Heart right ventricle (tissue), 16 donors: ENCODE measurements around the gene AMZ1. TPM values are rescaled to one million over a fixed set of nuclear protein-coding genes. Genes with fewer than 3 reads are reported as not detected.

Experiments
- ATAC-seq, 8 donors: fragments of 200-7000 bp; cut with Tn5 transposase; one replicate each; pipeline ENCODE4 v1.9.1; 2020; ENCODE audit warnings: mild to moderate bottlenecking in 8 of 8, moderate library complexity in 8 of 8, moderate number of reproducible peaks in 1 of 8
- DNase-seq, 2 donors: peaks; one replicate each; pipeline ENCODE4 v3.0.0-alpha.2; 2020
- H3K27ac ChIP-seq, 10 donors: fragments of 200-600 bp; sonication (generic) in 2 of 10; one replicate each; pipeline versions ENCODE4 v1.5.0 to v1.8.0; 2020 to 2022; ENCODE audit warnings: mild to moderate bottlenecking in 3 of 10
- H3K27me3 ChIP-seq, 7 donors: fragments of 200-600 bp; one replicate each; pipeline ENCODE4 v1.8.0; 2021 to 2022; ENCODE audit warnings: mild to moderate bottlenecking in 2 of 7
- H3K36me3 ChIP-seq, 9 donors: fragments of 200-600 bp; sonication (generic) in 1 of 9; one replicate each; pipeline versions ENCODE4 v1.5.0 to v1.8.0; 2020 to 2022; ENCODE audit warnings: mild to moderate bottlenecking in 2 of 9
- H3K4me1 ChIP-seq, 9 donors: fragments of 200-600 bp; sonication (generic) in 1 of 9; one replicate each; pipeline versions ENCODE4 v1.5.0 to v1.8.0; 2020 to 2022; ENCODE audit warnings: mild to moderate bottlenecking in 4 of 9
- H3K4me3 ChIP-seq, 10 donors: fragments of 200-600 bp; sonication (generic) in 2 of 10; one replicate each; pipeline versions ENCODE4 v1.5.0 to v1.8.0; 2020 to 2022; ENCODE audit warnings: mild to moderate bottlenecking in 7 of 10, moderate library complexity in 2 of 10
- H3K9me3 ChIP-seq, 11 donors: fragments of 200-600 bp in 10 of 11; sonication (generic) in 2 of 11; one replicate each; pipeline versions ENCODE4 v1.5.0 to v1.8.0; 2013 to 2022; ENCODE audit warnings: mild to moderate bottlenecking in 2 of 11, control low read depth in 1 of 11, moderate library complexity in 1 of 11
- WGBS, 2 donors: extraction: QIAGEN DNeasy Blood & Tissue Kit; methylation state at CpG; one replicate each; pipeline ENCODE4 v1.1.7; 2013; ENCODE audit warnings: inconsistent platforms in 1 of 2; 5-methylcytosine and 5-hydroxymethylcytosine counted together
- intact Hi-C, 10 donors: fragments of 100-400 bp; cut with DNase I; formaldehyde crosslinking; loops; one replicate each; pipeline versions ENCODE4 v1.11.1 to v1.14.2; 2022
- polyA plus RNA-seq, 2 donors: library from polyadenylated mRNA; stranded (reverse); fragments of 200-250 nt; gene quantifications; one replicate each; pipeline ENCODE4 v1.2.3, GENCODE V29; 2013
- total RNA-seq, 10 donors: library from RNA; stranded (reverse); fragmentation: NEBNext Ultra II Directional in 3 of 10; extraction: Animal tissue kit (Norgen Biotek cat#: 25700) in 3 of 10; gene quantifications; one replicate each; pipeline versions ENCODE4 v1.2.1 to v1.2.4, GENCODE V29; 2021 to 2023
- TF ChIP-seq, protein P1 (sequence below), 9 donors: fragments of 200-600 bp; sonication (generic) in 2 of 9; IDR thresholded peaks; one replicate each; pipeline versions ENCODE4 v1.5.0 to v1.8.0; 2021 to 2022; ENCODE audit warnings: antibody characterized with exemption in 9 of 9, mild to moderate bottlenecking in 5 of 9, moderate library complexity in 1 of 9
- donor health status: Arrhythmogenic right ventricular cardiomyopathy.
- donor health status: ischemic (EF 13 %, LVEDD 7.1; RV severe dilation, severe dysfunction).
- donor health status: healthy with polysubstance abuse.
- donor health status: DM: no; HTN: yes; CAD: no.
- donor health status: DM: no; HTN: no; CAD: no.
- donor health status: ischemic (EF 25% LVEDD 6.9; RV normal size, moderate dysfunction).
- donor health status: ischemic (EF 25% LVEDD 5.7; RV mildly dilated, moderate dysfunction).
- donor health status: healthy.
- donor health status: DM: yes; HTN: yes; CAD: no.
- donor health status: Ischemic cardiomyopathy.
- donor health status: ischemic (EF 35%, LVEDD 5.7; RV mildly dilated, moderate dysfunction).
- donor health status: nonischemic (EF 11% LVEDD 7.7; RV severe dilation, severe dysfunction).
- donor health status: DM: yes; HTN: yes; CAD: no.
- donor health status: PGD.
- donor health status: ischemic (EF 29% LVEDD 5.4; RV normal size, mild dysfunction).
- donor health status: nonischemic (EF 23%, LVEDD 6.1; RV moderate dilation, normal function).

Gene AMZ1
- total and polyA plus RNA-seq, 12 donors: 0.04 to 0.11 (median 0.07) TPM; not detected in 4

DNA sequence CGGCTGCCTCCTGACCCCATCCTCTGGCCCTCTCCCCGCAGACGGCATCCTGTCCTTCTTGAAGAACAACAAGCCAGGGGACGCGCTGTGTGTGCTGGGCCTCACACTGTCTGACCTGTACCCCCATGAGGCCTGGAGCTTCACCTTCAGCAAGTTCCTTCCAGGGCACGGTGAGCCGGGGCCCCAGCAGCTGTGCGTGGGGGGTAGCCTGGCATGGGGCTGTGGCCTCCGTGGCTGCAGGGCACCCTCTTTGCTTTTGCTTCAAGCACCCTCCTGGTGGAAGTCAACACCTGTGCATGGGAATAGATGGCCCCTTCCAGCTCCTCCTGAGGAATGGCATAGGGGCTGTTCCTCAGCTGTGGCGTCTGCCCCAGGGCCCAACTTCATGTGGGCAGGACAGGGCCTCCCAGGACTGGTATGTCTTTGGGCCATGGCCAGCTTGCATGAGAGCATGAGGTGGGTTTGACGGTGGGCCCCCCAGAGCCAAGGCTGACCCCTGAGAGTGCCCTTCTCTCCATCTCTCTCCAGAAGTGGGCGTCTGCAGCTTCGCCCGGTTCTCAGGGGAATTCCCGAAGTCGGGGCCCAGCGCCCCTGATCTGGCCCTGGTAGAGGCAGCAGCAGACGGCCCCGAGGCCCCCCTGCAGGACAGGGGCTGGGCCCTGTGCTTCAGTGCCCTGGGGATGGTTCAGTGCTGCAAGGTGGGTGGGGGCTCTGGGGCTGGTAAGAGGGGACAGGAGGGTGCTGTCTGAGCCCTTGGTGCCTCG, 20.7 kb downstream of the AMZ1 start:
- intact Hi-C loops: no loop called here
- TF ChIP-seq, protein P1, sequence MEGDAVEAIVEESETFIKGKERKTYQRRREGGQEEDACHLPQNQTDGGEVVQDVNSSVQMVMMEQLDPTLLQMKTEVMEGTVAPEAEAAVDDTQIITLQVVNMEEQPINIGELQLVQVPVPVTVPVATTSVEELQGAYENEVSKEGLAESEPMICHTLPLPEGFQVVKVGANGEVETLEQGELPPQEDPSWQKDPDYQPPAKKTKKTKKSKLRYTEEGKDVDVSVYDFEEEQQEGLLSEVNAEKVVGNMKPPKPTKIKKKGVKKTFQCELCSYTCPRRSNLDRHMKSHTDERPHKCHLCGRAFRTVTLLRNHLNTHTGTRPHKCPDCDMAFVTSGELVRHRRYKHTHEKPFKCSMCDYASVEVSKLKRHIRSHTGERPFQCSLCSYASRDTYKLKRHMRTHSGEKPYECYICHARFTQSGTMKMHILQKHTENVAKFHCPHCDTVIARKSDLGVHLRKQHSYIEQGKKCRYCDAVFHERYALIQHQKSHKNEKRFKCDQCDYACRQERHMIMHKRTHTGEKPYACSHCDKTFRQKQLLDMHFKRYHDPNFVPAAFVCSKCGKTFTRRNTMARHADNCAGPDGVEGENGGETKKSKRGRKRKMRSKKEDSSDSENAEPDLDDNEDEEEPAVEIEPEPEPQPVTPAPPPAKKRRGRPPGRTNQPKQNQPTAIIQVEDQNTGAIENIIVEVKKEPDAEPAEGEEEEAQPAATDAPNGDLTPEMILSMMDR (IDR thresholded peaks at IDR 0.05): no peak
- Histone ChIP-seq H3K4me1 (peaks cover 0 to 32% (median 19%) of the 10 kb centered on the region in 9 donors), H3K27me3 (no peaks in the 10 kb centered on the region), H3K4me3 (no peak overlapping the region), H3K9me3 (peaks cover 0 to 4% (median 0%) of the 10 kb centered on the region in 11 donors), H3K27ac (no peak overlapping the region), H3K36me3 (no peaks in the 10 kb centered on the region)
- WGBS, 2 donors: 90 to 94% methylated on average over 20 of the region's 20 CpGs
- ATAC-seq (peak in 1 of 8 donors; percentile 5), DNase-seq (no peak)

- H3K27me3 ChIP-seq: no peaks in the 10 kb centered on the region
- H3K4me1 ChIP-seq: peaks cover 0 to 34% (median 23%) of the 10 kb centered on the region in 9 donors
- peak; percentile 41 to 66 for DNase-seq
- H3K9me3 ChIP-seq: peaks cover 0 to 4% (median 0%) of the 10 kb centered on the region in 11 donors
- H3K36me3 ChIP-seq: no peaks in the 10 kb centered on the region
- no peak overlapping the region for H3K27ac ChIP-seq
- 37 to 42% methylated on average over 35 of the region's 35 CpGs for WGBS, 2 donors
- TF ChIP-seq, protein P1 (IDR thresholded peaks at IDR 0.05): peak; percentile 62 to 92 (median 82)
- peak overlapping the region in 3 of 10 donors; percentile 3 to 24 (median 19) for H3K4me3 ChIP-seq
- ATAC-seq: peak; percentile 43 to 65 (median 58)
- intact Hi-C loops: loop anchor here in 1 of 10 donors (5.0 kb wide), 1 partner anchor 1053 kb away; no protein-coding TSS in a partner anchor
Measured at GRCh38 chr7:2709553-2710285, 21.7 kb downstream of the AMZ1 start.

GRCh38 chr7:2710286-2710655, 22.3 kb downstream of the AMZ1 start:
- Histone ChIP-seq H3K4me1 (peaks cover 0 to 40% (median 24%) of the 10 kb centered on the region in 9 donors), H3K9me3 (peaks cover 0 to 6% (median 0%) of the 10 kb centered on the region in 11 donors), H3K27me3 (no peaks in the 10 kb centered on the region), H3K36me3 (no peaks in the 10 kb centered on the region), H3K4me3 (peak overlapping the region in 2 of 10 donors; percentile 3 to 24), H3K27ac (no peak overlapping the region)
- DNase-seq (no peak), ATAC-seq (no peak)
- intact Hi-C loops: loop anchor here in 1 of 10 donors (5.0 kb wide), 1 partner anchor 1052 kb away; no protein-coding TSS in a partner anchor
- TF ChIP-seq, protein P1 (IDR thresholded peaks at IDR 0.05): no peak
- 80 to 85% methylated on average over 11 of the region's 11 CpGs for WGBS, 2 donors

DNA sequence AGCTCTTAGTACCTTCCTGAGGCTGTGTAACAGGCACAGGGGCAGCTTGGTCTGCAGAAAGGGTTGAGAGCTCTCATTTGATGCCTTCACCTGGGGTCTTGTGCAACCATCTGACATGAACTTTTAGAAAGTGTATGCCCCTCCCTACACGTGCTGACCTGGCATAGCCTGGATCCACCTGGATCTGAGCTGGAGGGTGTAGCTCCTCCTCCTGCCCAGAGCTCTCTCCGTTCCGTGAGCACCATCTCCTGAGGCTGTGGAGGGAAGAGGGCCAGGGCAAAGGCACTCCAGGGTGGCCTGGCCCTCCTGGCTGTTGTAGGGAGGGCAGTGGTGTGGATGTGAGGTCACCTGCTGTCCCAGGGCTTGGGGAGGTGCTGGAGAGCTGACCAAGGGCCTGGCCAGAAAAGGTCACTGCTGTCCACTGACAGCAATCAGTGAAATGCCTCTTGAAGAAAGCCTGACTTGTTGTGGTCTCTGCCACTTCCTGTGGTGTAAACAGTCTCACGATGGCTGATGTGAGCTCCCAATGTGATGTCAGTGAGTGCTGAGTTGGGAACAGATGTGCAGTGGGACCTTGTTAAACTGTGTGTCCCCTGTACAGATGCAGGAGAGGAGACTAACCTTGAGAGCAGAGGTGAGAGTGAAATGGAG, 23.0 kb downstream of the AMZ1 start:
- Histone ChIP-seq H3K27ac (no peak overlapping the region), H3K27me3 (no peaks in the 10 kb centered on the region), H3K36me3 (no peaks in the 10 kb centered on the region), H3K9me3 (peaks cover 0 to 6% (median 0%) of the 10 kb centered on the region in 11 donors), H3K4me3 (no peak overlapping the region), H3K4me1 (peaks cover 0 to 47% (median 31%) of the 10 kb centered on the region in 9 donors)
- TF ChIP-seq, protein P1 (IDR thresholded peaks at IDR 0.05): no peak
- ATAC-seq (no peak), DNase-seq (no peak)
- WGBS, 2 donors: 57 to 61% methylated on average over 4 of the region's 4 CpGs
- intact Hi-C loops: loop anchor here in 1 of 10 donors (5.0 kb wide), 1 partner anchor 1051 kb away; no protein-coding TSS in a partner anchor
